ENCODE results near the gene NPM1.

The NPM1 gene

DNA sequence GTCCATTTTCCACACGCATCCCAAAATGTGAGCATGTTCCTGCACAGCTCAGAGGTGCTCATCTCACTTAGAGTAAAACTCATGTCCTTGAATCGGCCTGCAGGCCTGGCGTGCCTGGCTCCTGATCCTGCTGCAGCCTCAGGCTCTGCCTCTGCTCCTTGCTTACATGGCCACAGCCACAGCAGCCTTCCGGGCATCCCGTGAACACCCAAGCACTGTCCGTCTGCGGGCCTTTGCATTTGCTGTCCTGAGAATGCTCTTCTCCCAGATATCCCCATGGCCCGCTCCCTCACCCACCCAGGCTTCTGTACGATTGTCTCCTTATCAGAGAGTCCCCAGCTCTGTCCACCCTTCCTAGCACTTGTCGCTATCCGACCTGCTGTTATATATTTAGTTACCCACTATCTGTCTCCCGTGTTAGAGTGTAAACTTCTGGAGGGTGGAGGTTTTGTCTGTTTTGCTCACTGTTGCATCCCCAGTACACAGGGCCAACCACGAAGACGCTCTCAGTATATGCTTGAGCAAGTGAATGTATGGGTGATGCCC is 53.7 kb downstream of the NPM1 start:
- Mint-ChIP-seq H3K27ac (no peak overlapping the region), H3K9me3 (no peaks in the 10 kb centered on the region), H3K36me3 (no peaks in the 10 kb centered on the region), H3K4me1 (no peaks in the 10 kb centered on the region), H3K4me3 (no peak overlapping the region)
- no peak for DNase-seq (ENCODE audit: low spot score in 2 of 2)
- ATAC-seq, result no peak

DNA sequence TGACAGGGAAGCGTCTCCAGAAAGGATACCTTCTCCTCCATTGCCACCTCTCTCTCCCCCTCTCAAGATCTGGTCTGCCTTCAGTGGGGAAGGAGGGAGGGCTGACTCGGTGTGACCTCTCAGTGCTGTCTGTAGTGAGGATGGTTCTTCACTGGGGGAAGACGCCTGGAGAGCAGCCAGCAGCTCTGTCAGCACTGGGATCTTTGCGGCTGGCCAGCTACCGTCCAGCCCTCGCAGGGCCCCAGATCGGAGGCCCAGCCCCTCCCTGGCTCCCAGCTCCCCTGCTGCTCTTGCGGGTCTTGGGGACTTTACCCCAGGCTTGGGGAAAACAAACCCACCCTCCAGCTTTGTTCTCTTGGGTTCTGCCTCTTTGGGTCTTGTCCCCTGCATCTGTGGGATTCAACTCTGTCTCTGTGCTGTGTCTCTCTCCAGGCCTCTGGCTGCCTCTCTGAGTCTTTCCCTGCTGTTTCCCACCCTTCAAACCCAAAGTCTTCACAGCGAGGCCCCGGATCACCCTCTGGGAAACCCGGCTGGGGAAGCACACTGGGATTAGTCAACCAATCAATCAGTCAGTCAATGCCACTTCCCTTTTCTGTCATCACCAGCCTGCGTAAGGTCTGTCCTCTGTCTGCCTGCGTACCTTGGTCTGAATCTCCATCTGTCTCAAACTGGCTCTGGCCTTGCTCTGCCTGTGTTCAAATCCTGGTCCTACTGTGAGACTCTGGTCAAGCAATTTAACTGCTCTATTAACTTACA is 54.8 kb downstream of the NPM1 start:
- Mint-ChIP-seq H3K27ac (no peak overlapping the region), H3K36me3 (no peaks in the 10 kb centered on the region), H3K9me3 (no peaks in the 10 kb centered on the region), H3K4me1 (no peaks in the 10 kb centered on the region), H3K4me3 (no peak overlapping the region)
- ATAC-seq (no peak), DNase-seq (ENCODE audit: low spot score in 2 of 2) (no peak)

DNA sequence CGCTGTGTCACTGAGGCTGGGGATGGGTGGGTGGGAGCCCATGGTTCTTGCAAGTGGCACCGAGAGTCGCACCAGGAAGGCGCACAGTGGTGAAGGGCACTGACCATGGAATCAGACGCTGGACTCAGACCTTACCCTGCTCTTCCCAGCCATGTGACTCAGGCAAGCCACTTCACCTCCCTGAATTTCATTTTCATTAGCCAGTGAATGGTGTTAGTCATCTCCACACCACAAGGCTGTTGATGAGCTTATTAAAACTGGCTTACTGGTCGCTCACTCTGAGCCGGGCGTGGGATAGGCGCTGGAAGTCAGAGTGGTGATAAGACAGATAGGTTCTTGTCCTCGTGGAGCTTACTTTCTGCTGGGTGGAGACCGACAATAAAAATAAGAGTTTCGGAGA is 56.9 kb downstream of the NPM1 start:
- no peak for DNase-seq (ENCODE audit: low spot score in 2 of 2)
- H3K4me1 Mint-ChIP-seq, result no peaks in the 10 kb centered on the region

DNA sequence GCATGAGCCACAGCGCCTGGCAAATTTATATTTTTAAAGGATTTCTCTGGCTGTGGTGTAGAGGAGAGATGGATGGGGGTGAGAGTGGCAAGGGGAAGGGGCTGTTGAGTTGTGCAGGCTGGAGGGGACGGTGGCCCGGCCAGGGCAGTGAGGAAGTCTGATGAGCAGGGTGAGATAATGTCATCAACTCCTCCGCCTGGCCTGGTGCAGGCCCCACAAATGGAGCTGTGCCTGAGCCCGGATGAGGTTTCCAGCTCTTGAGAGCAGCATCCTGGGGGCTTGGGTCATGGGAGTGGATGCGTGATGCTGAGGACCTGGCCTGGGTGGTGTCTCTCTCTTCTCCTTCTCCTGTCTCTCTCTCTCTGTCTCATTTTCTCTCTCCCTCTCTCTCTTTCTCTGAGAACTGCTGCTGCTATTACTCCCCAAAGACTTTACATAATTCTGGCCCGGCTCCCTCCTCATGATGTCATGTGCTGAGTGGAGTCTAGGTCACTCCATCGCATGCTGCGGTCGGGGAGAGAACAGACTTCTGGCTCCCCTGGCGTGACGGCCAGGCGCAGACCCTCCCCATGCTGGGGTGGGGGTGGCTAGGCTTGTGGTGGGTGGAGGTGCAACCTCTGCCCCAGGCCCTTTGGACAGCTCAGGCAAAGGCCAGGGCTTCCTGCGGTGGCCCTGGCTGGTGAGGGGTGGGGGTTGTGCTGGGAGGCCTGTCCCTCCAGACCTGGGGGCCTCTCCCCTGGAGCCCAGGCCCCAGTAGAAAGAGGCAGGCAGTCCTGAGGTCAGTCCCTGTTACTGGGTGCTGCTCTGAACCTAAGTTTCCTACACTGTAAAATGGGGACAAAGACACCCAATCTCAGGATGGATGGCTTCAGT is 58.2 kb downstream of the NPM1 start:
- no peak overlapping the region for H3K4me3 Mint-ChIP-seq
- no peaks in the 10 kb centered on the region for H3K36me3 Mint-ChIP-seq
- H3K27ac Mint-ChIP-seq, result peak overlapping the region; percentile 34
- no peak for ATAC-seq
- no peaks in the 10 kb centered on the region for H3K9me3 Mint-ChIP-seq
- DNase-seq (ENCODE audit: low spot score in 2 of 2), result no peak
- no peaks in the 10 kb centered on the region for H3K4me1 Mint-ChIP-seq

More for the DNA sequence above, 56.9 kb downstream of the NPM1 start:
- H3K36me3 Mint-ChIP-seq, result no peaks in the 10 kb centered on the region
- H3K4me3 Mint-ChIP-seq, result no peak overlapping the region
- ATAC-seq, result no peak
- no peak overlapping the region for H3K27ac Mint-ChIP-seq
- H3K9me3 Mint-ChIP-seq, result no peaks in the 10 kb centered on the region

DNA sequence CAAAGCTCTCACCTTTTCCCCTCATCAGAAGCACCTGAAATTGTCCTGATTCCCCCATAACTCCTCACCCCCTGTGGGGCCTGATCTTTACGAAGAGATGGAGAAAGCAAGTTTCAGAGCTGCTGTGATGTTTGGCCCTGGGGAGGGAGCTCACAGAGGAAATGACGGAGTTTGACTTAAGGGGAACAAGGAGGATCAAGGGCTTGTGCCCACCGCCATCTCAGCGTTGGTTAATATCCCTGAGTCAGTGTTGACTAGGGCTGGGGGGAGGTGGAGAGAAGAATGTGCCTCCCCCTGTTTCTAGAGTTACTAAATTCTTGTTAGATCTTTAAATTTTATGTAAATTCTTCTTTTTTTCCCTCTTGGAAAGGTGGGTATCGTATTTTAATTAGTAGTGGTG is 59.6 kb downstream of the NPM1 start:
- no peaks in the 10 kb centered on the region for H3K36me3 Mint-ChIP-seq
- H3K4me1 Mint-ChIP-seq, result peaks cover 7% of the 10 kb centered on the region
- no peak for ATAC-seq
- no peak overlapping the region for H3K4me3 Mint-ChIP-seq
- H3K27ac Mint-ChIP-seq, result no peak overlapping the region
- DNase-seq (ENCODE audit: low spot score in 2 of 2), result no peak
- H3K9me3 Mint-ChIP-seq, result no peaks in the 10 kb centered on the region

DNA sequence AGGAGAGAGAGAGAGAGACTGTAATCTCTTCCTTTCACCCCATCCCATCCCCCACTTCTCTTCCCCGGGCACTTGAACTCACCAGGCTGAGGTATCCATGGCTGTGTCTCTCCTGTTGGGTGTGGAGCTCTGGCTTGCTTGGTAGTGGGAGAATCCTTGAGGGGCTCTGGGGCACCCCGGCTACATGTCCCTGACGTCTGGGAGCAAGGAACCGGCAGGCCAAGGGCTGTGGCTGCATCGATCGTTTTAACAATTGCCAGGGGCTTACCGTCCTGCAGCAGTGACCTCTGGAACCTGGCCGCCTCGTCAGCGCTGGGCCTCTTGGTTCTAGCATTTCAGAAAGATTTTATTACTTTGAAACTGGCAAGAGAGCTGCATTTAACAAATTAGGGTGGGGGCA is 61.8 kb downstream of the NPM1 start:
- Mint-ChIP-seq H3K27ac (no peak overlapping the region), H3K9me3 (no peaks in the 10 kb centered on the region), H3K36me3 (no peaks in the 10 kb centered on the region), H3K4me3 (no peak overlapping the region), H3K4me1 (peaks cover 7% of the 10 kb centered on the region)
- DNase-seq (ENCODE audit: low spot score in 2 of 2) (no peak), ATAC-seq (no peak)

DNA sequence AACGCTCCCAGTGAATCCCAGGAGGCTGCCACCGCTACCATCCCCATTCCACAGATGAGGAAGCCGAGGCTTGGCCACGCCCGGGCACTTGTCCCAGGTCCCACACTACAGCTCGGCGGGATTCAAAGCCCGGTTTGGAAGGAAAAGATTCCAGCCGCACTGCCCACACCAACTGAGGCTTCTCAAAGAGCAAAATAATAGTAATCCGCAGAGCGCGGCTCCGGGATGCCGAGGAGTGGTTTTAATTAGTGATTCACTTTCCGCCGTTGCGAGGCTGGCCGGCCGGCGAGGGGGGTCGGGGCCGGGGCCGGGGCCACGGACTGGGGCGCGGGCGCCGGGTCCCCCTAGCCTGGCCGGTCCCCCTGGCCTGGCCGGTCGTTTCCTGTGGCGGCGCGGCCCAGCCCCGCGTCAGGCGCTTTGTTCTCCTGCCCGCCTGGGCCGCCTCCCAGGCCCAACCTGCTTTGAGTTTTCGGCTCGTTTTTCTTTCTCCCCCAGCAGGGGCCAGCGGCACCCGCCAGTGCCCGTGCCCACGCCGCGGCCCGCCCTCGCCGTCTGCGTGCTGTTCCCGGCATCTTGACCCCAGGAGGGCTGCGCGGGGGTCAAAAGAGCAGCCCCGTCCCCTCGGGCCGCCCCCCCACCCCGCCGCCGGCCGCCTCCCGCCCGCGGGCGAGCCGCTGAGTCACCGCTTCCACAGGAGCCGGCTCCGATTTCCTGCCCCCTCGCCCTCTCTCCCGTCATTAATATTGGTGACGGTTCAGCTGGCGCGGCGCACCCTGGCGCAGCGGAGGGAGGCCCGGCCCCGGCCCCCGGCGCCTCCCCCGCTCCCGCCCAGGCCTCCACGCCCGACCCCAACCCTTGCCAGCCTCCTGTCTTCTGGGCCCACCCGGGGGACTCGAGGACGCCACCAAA is 63.0 kb downstream of the NPM1 start:
- DNase-seq (ENCODE audit: low spot score in 2 of 2), result no peak
- Mint-ChIP-seq H3K4me1 (peaks cover 7% of the 10 kb centered on the region), H3K27ac (no peak overlapping the region), H3K36me3 (no peaks in the 10 kb centered on the region), H3K9me3 (no peaks in the 10 kb centered on the region), H3K4me3 (peak overlapping the region; percentile 59)
- peak; percentile 59 for ATAC-seq

DNA sequence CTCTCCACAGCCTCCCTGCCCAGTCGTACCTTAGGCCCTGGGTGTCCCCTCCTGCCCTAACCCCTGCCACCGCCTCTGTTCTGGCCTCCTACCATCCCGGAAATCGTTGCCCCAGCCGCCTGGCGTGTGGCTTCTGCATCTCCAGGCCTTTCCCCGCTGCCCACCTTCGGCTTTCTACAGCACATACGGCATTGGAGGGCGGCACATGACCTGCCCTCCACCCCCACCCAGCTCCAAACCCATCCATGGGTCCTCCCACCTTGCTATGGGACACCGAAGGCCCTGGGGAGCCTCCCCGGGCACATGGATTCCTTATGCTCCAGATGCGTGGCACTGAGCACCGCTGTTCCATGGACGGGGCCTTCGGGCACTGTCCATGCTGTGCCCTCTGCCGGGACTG is 63.8 kb downstream of the NPM1 start:
- Mint-ChIP-seq H3K9me3 (no peaks in the 10 kb centered on the region), H3K36me3 (no peaks in the 10 kb centered on the region), H3K4me1 (peaks cover 7% of the 10 kb centered on the region), H3K4me3 (peak overlapping the region; percentile 59), H3K27ac (no peak overlapping the region)
- ATAC-seq (no peak), DNase-seq (ENCODE audit: low spot score in 2 of 2) (no peak)

DNA sequence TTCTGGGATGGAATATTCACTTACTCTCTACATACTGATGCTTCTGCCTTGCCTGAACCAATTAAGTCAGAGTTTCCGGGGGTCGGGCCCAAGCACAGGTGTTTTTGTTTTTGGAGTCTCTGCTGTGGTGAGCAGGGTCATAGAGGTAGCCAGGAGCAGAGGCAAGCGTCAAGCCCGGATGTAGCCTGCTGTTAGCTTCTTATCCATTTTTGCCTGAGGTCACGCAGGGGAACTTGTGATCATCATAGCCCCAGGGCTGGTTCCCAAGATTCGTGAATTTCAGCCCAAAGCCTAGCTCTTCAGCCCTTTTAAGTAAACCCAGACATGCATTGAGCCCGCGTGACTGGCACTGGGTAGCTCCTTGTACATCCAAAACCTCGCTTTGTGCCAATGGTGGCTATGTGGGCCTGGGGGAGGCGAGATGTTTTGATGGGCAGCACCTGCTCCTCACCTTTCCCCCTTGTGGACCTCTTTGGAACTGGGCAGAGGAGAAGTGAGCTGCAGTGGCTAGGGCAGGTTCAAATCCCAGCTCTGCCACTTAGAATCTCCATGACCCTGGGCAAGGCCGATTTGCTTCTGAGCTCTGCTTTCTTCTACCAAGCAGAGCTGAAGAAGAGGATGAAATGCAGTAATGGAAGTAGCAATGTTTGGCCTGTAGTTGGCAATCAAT is 65.5 kb downstream of the NPM1 start:
- H3K36me3 Mint-ChIP-seq, result no peaks in the 10 kb centered on the region
- no peak overlapping the region for H3K4me3 Mint-ChIP-seq
- H3K4me1 Mint-ChIP-seq, result peaks cover 7% of the 10 kb centered on the region
- no peak overlapping the region for H3K27ac Mint-ChIP-seq
- DNase-seq (ENCODE audit: low spot score in 2 of 2) (no peak), ATAC-seq (no peak)
- no peaks in the 10 kb centered on the region for H3K9me3 Mint-ChIP-seq

DNA sequence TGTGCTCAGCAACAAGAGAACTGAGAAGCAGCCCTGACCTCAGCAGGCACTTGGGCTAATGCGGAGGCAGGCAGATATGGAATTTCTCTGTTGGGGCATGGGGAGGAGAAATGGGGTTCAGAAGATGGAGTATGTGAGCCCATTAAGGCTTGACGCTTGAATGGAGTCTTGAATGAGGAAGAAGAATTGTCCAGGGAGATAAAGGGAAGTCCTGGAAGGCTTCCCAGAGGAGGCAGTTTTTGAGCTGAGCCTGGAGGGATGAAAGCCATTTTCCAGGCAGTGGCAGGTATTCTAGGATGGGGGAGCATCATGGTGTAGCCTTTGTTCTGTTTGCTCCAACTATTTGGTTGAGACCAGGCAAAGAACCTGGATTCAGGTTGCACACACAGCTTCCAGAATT is 66.3 kb downstream of the NPM1 start:
- H3K36me3 Mint-ChIP-seq, result no peaks in the 10 kb centered on the region
- H3K9me3 Mint-ChIP-seq, result no peaks in the 10 kb centered on the region
- DNase-seq (ENCODE audit: low spot score in 2 of 2), result no peak
- ATAC-seq, result no peak
- H3K27ac Mint-ChIP-seq, result no peak overlapping the region
- no peak overlapping the region for H3K4me3 Mint-ChIP-seq
- peaks cover 7% of the 10 kb centered on the region for H3K4me1 Mint-ChIP-seq

DNA sequence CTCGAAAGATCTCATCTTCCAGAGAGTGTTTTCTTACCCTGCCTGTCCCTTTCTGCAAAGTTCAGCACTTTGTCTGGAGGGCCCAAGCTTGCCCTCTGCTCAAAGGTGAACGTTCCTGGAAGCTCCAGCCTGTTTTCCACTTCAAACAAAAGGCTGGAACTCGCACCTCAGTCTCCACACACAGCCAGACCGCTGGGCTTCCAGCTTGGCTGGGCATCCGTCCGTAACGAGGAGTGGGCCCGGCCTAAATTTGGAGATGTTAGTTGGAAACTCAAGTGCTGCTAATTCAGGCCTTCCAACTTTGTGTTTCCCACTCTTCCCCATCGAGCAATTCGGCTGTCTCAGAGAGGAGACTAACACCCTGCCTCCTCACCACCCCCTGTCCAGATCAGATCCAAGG is 66.9 kb downstream of the NPM1 start:
- ATAC-seq, result no peak
- H3K4me3 Mint-ChIP-seq, result no peak overlapping the region
- H3K9me3 Mint-ChIP-seq, result no peaks in the 10 kb centered on the region
- no peaks in the 10 kb centered on the region for H3K36me3 Mint-ChIP-seq
- no peak for DNase-seq (ENCODE audit: low spot score in 2 of 2)
- H3K27ac Mint-ChIP-seq, result no peak overlapping the region
- H3K4me1 Mint-ChIP-seq, result peaks cover 7% of the 10 kb centered on the region

DNA sequence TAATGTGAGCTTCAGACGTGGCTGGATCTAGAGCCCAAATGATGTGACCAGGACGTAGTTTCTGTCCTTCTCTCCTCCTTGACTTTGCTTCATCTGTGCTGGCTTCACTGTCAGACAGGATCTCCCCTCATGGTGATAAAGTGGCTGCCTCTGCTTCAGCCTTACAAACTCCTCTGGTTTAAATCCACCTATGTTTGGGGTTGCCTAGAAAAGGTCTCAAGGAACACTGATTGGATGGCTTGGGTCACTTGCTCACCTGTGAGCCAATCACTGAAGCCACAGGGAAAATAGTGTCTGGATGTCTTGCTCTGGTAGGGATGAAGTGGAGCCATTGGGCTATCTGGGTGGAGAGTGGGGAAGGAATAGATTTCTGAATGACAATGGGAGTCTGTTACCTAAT is 67.9 kb downstream of the NPM1 start:
- DNase-seq (ENCODE audit: low spot score in 2 of 2), result no peak
- no peaks in the 10 kb centered on the region for H3K9me3 Mint-ChIP-seq
- H3K4me1 Mint-ChIP-seq, result peaks cover 7% of the 10 kb centered on the region
- no peaks in the 10 kb centered on the region for H3K36me3 Mint-ChIP-seq
- no peak overlapping the region for H3K4me3 Mint-ChIP-seq
- no peak for ATAC-seq
- H3K27ac Mint-ChIP-seq, result no peak overlapping the region

DNA sequence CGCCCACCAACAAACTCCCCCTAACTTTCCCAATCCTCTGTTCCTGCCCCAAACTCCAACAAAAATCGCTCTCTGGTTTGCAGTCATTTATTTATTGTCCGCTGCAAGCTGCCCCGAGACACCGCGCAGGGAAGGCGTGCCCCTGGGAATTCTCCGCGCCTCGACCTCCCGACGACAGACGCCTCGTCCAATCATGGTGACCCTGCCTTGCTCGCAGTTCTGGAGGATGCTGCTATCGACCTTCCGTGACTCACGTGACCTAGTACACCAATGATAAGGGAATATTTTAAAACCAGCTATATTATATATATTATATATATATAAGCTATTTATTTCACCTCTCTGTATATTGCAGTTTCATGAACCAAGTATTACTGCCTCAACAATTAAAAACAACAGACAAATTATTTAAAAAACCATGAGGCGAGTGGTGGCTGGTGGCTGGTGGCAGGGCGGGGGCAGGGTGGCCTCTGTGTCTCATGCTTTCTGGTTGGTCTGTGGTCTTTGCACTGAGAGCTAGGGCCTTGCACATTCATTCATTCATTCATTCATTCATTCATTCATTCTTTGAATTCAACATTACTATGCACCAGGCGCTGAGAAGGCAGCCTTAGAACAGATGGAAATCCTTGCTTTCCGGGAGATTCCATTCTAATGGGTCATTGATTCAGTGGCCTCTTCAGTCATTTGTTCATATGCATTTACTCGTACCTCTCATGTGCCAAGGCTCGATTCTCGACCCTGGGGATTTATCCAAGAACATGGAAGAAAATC is 69.7 kb downstream of the NPM1 start:
- no peaks in the 10 kb centered on the region for H3K9me3 Mint-ChIP-seq
- DNase-seq (ENCODE audit: low spot score in 2 of 2), result no peak
- no peak for ATAC-seq
- no peaks in the 10 kb centered on the region for H3K4me1 Mint-ChIP-seq
- no peak overlapping the region for H3K4me3 Mint-ChIP-seq
- H3K27ac Mint-ChIP-seq, result no peak overlapping the region
- no peaks in the 10 kb centered on the region for H3K36me3 Mint-ChIP-seq

DNA sequence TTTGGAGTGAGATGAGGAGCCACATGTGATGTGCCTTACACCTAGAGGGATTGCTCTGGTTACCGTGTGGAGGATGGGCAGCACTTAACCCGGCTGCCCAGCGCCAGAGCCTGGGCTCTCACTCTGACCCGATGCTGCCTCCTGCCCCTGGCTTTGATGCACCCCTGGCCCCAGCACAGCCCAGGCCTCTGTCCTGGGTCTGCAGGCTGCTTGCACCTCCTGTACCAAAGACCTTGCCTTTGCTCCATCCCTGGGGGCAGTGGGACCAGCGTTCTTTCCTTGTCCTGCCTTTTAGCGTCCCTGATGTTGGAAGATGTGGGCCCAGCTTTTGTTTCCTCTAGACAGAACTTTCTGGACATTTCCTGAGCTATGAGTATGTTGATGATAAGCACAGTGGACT is 72.2 kb downstream of the NPM1 start:
- Mint-ChIP-seq H3K36me3 (no peaks in the 10 kb centered on the region), H3K4me3 (no peak overlapping the region), H3K4me1 (no peaks in the 10 kb centered on the region), H3K9me3 (no peaks in the 10 kb centered on the region), H3K27ac (no peak overlapping the region)
- DNase-seq (ENCODE audit: low spot score in 2 of 2), result no peak
- no peak for ATAC-seq
